ENCODE data around the gene UTP20.
"Not testable (repeated sequence)": the region's sequence is repeated elsewhere in the genome, so short reads cannot be mapped to it uniquely, and the experiment has no call there.

UTP20 gene

DNA sequence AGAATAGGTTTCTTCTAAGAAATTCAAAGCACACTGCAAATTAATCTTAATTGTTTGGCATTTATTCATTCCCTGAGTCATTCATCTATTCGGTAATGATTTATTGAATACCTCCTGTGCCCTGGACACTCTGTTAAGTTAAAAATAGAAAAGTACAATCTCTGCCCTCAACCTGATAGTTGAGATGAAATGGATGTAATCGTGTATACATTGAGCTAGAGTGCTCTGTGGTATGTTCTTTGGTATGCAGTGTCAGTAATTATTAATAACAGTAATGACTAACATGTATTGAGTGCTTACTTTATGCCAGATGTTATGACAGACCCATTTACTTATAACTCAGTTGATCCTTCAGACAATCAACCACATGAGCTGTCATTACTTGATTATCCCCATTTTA, 47.6 kb downstream of the UTP20 start:
- no peak for DNase-seq

DNA sequence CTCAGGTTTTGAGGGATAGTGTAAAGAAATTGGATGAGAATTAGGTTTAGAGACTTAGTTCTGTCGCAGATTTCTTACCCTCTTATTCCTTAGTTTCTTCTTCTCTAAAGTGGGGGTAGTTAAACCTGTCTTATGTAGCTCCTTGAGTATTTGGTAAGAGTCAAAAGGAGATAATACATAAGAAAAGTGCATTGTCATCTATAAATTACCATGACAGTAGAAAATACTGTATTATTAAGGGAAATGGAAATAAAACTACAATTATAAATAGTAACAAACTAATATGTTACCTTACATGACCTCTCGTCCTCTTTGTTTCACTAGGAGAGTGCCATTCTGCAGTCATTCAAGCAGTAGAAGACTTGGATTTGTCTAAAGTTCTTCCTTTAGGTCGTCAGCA, 49.0 kb downstream of the UTP20 start:
- no peak for DNase-seq

GRCh38 chr12:101330631-101331030, 50.7 kb downstream of the UTP20 start:
- DNase-seq: no peak

DNA sequence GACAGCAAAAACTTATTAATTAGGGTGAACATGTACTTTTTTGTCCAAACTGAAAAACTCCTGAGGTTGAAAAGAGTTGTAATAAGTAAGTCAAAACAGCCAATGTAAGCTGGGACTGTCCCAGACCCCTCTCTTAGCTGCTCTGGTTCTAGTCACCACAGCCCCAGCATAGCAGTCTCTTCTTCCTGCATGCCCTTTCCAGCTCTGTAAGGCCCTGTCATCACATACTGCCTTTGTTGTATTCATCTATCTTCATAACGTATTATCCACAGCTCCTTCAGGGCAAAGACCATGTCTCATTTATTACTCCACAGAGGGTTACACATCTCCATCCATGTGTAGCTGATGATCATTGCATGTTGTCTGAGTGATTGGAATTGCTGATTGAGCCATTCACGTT, 56.5 kb downstream of the UTP20 start:
- DNase-seq: no peak

DNA sequence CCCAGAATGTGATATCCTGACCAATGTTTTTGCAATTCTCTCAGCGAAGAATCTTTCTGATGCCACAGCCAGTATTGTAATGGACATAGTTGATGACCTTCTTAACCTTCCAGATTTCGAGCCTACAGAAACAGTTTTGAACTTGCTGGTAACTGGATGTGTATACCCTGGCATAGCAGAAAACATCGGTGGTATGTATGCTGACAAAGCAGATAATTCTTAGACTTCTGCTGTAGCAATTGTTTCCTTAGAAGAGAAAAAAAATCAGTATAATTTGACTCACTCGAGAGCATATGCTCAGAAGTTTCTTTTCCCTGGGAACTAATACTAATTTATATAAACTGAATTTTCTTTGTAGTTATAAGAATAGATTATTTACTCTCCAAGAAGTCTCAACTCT, 58.2 kb downstream of the UTP20 start:
- no peak for DNase-seq

- no peak for DNase-seq
These were observed 64.0 kb downstream of the UTP20 start for GRCh38 chr12:101343893-101344292.

- no peak for DNase-seq
These were observed 71.8 kb downstream of the UTP20 start for GRCh38 chr12:101351682-101352081.

DNA sequence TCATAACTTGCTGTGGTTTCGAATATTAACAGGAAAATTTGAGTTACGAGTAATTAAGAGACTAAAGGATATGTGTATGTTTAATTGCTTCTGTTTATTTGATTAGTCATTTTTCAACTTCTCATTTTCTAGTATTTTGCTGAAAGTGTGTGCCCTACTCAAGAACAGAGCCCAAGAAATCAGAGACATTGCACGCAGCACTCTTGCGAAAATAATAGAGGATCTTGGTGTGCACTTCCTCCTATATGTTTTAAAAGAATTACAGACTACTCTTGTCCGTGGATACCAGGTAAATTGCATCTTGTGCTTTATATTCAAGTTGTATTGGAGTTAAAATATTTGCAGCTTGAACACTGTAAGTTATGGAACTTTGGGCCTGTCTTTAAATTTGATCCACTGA, 76.9 kb downstream of the UTP20 start:
- no peak for DNase-seq

DNA sequence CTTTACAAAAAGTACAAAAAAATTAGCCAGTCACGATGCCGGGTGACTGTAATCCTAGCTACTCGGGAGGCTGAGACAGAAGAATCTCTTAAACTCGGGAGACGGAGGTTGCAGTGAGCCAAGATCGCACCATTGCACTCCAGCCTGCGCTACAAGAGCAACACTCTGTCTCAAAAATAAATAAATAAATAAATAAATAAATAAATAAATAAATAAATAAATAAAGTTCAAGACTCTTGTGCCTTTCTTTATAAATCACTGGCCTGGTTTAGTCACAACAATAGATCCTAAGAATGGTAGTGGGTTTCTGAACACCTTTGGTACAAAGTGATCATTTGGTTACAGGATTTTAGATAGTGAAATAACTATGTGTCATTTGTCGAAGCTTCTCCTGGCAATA, 81.5 kb downstream of the UTP20 start:
- DNase-seq: no peak

DNA sequence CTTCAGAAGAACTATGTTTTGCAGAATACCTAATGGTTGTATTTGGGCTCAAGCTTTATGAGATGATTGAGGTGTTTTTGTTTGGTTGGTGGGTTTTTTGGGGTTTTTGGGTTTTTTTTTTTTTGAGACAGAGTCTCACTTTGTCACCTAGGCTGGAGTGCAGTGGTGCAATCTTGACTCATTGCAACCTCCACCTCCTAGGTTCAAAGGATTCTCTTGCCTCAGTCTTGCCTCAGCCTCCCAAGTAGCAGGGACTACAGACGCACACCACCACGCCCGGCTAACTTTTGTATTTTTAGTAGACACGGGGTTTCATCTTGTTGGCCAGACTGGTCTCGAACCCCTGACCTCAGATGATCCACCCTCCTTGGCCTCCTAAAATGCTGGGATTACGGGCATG, 88.1 kb downstream of the UTP20 start:
- DNase-seq: no peak

- no peak for DNase-seq
These were observed 92.5 kb downstream of the UTP20 start for GRCh38 chr12:101372431-101372830.

DNA sequence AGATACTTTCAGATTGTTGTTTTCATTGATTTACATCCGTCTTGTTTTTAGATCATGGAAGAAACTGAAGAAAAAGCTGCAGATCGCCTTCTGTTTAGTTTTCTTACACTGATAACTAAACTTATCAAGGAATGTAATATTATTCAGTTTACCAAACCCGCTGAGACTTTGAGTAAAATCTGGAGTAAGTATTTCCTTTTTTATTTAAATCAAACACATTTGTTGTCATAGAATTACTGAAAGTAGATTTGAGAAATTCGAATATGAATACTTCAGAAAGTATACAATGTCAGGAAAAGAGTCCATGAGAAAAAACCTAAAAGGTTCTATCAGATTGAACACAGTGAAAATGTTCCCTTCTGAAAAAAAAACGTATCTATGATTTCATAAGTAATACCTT, 95.7 kb downstream of the UTP20 start:
- no peak for DNase-seq

DNA sequence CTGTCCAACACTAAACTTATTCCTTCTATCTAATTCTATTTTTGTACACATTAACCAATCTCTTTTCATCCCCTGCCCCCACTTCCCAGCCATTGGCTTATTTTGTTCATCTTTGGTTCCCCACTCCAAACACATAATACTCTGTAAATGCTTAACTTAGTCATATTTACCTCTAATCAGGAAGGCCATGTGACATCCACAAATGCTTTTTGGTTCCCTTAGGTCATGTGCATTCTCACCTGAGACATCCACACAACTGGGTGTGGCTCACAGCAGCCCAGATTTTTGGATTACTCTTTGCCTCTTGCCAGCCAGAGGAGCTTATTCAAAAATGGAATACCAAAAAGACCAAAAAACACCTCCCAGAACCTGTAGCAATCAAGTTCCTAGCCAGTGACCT, 99.2 kb downstream of the UTP20 start:
- no peak for DNase-seq

DNA sequence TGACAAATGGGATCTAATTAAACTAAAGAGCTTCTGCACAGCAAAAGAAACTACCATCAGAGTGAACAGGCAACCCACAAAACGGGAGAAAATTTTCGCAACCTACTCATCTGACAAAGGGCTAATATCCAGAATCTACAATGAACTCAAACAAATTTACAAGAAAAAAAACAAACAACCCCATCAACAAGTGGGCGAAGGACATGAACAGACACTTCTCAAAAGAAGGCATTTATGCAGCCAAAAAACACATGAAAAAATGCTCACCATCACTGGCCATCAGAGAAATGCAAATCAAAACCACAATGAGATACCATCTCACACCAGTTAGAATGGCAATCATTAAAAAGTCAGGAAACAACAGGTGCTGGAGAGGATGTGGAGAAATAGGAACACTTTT, 111.3 kb downstream of the UTP20 start:
- DNase-seq: not testable (repeated sequence)

DNA sequence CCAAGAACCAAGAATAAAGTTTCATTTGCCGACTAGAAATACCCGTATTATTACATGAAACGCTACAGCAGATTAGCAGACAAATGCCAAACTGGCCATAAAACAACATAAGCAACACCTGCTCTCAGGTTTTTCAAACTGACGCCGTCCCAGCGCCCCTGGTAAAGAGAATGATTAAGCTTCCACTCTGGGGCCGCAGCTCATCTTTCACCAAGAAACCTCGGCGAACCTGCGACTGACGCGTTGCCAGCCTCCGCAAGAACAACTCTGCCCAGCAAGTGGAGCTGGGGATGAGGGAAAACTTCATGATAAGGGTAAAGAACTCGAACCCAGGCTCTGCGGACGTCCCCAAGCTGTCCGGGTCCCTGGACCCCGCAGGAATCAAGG, 127.1 kb downstream of the UTP20 start:
- no peak for DNase-seq

DNA sequence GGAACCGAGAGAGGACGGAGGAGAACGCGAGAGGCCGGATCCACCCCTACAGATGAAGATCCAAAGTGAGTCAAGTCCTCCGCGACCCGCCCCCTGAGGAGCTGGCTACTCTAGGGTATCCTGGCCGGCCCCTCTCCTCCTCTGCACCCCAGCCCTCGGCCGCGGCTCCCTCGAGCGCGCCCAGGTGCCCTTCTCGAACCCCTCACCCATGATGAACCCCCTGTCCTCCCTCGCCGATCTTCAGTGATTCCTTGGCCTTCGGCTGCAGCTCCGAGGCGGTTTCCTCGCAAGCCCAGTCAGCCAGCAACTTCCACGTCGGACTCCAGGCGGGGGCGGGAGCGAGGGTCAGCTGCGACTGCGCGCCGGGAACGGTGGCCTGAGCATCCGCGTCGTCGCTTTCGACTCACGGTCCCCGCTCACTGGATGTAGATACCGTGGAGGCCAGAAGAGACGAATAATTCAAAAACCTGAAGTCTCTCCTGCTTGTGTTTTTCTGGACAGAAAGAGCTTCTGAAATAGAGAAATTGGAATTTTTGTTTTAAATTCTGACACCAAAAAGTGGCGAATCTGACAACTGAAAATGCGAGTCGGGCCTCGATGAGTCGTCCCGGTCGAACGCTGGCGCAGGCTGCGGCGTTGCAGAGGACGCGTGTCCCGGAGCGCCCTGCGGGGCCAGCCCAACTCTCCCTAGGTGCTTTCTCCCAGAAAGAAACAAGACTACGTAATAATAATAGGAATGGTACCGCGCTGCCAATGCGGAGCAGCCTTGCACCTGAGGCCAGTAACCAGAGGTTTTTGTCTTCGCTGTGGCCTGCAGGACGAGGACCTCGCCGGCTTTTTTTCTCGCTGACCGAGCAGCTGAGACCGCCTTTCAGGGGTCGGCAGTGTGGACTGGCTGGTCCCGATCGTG, 127.8 kb downstream of the UTP20 start, which contains the start of gene ARL1:
ARL1 (minus strand) TSS at position 337 of the 910 bp plus-strand sequence; CDS start at position 210, 127 bp downstream.
- peak; percentile 34 for DNase-seq

DNA sequence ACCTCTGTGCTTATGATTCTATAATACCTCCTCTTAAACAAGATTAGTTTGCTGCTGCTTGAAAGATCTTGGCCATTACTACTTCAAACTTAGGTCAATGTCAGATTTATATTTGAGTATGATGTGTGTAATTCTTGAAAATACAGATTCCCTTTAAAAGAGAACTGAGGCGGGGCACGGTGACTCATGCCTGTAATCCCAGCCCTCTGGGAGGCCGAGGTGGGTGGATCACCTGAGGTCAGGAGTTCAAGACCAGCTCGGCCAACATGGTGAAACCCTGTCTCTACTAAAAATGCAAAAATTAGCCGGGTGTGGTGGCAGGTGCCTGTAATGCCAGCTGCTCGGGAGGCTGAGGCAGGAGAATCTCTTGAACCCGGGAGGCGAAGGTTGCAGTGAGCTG, 130.3 kb downstream of the UTP20 start:
- DNase-seq: not testable (repeated sequence)

DNA sequence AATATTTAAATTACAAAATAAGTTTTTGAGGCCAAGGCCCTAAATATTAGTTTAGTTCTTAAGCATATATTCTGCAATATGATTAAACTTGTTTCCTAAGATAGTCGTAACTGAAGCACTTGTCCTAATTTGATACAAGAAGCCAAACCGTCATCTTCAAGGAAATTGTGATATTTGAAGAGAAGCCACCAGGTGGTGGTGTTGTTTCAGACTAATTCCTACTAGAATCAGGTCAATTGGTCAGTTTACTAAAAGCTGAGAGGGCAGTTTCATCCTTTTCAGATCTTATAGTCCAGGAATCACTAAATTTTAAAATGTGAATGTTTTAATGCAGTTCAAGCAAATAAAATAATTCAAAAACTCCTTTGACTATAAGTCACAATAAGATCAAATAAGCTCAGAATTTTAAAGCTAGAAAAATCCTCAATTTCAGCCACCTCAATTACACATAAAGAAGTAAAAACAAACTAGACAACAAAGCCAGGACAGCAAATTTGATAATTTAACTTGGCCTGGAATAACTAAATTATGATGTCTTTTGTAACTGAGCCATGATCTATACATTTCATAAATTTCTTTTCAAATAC, 134.7 kb downstream of the UTP20 start:
- DNase-seq: no peak

DNA sequence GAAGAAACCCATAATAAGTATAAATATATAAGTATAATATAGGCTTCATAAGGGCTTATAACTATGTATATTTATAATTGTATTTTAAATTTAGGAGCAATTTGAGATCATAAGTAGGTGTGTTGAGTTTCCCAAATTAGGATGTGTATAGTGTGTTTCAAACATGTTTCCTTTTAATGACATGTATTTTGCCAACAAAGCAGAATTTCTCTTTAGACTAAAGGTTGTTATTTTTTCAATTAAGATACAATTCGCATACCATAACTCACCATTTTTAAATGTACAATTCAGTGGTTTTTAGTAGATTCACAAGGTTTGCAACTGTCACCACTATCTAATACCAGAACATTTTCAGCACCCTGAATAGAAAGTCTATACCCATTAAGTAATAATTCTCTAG, 135.3 kb downstream of the UTP20 start:
- no peak for DNase-seq

- not testable (repeated sequence) for DNase-seq
These were observed 142.2 kb downstream of the UTP20 start for GRCh38 chr12:101422066-101422465.

DNA sequence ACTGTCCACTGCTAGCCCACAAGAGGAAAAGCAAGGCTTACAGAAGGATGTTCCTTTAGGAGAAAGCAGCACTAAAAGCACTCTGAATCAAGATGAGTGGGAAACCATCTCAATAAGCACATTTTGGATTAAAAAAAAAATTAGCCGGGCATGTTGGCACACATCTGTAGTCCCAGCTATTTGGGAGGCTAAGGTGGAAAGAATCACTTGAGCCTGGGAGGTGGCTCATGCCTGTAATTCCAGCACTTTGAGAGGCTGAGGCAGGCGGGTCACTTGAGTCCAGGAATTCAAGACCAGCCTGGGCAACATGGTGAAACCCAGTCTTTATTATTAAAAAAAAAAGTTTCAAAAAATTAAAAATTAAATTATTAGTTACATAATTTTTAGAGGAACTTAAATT, 144.7 kb downstream of the UTP20 start:
- DNase-seq: no peak

DNA sequence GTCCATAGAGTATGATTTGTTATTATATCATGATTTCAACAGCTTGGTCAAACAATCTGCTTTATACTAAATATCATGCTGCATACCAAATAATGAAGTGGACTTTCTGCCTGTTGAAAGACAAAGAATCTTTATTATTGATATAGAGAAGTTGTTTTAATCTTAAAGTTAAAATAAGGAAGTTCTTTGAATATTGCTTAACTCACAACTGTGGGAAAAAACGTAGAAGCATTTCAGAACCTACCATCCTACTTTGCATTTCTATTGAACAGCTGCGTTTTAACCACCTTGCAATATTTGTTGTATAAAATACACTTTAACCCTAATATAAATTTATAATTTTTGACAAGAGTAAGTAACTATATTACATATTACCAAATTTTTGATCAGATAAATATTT, 150.6 kb downstream of the UTP20 start:
- DNase-seq: no peak

DNA sequence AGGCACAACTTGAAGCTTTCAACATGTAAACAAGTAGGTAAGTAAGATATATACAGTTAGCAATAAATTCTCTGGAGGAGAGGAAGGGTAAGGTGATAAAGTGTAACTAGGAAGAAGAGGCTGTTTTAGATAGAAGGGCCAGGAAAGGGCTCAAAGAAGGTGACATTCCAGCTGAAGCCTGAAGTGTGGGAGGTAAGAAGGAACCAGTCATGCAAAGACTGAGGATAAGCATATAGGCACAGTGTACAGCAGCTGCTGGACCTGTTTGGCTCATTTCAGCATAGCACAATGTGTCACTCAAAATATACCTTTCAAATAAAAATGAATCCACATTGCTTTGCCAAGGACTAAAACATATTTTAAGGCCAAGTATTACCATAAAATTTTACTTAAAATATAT, 156.2 kb downstream of the UTP20 start:
- no peak for DNase-seq

Measured in NCI-H524 treated with DMSO at 0.1 percent for 48 hours (cell line).